UCSD-AML1 (cell line): Measurements from ENCODE around the gene SRD5A1.

ENCODE experiments used
- DNase-seq: peaks from one replicate; lab custom pipeline; 2025; ENCODE audit not compliant: unreplicated experiment; lab: John Stamatoyannopoulos, UW

SRD5A1 gene

GRCh38 chr5:6723816-6724300 is 90.6 kb downstream of the SRD5A1 start:
- DNase-seq, result no peak
